GM12801 (cell line): ENCODE data around the gene SRGN.

Experiments used
- TF ChIP-seq, protein P1 (sequence below): IDR thresholded peaks from one replicate; pipeline ENCODE4 v1.5.1; 2011; ENCODE audit warnings: control low read depth; ENCODE audit not compliant: insufficient read length; ENCODE audit errors: extremely low read depth

The SRGN gene

DNA sequence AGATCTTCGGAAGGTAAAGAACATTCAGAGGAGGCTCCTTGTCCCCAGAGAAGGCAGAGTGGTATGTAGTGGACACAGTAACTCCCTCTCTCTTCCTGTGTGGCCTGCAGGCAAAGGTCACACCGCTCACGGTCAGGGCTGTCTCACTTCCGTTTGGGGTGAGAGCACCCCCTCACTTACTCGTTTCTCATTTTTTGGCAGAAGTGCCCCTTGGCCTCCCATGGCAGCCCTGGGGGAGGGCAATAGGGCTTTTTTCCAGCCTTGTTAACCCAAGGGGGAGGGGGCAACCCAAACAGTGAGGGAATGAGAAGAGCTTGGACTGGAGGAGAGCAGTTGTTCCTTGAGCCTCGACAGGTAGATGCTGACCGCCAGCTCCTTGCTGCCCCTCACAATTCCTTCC is 31.8 kb upstream of the SRGN start:
- TF ChIP-seq, protein P1, sequence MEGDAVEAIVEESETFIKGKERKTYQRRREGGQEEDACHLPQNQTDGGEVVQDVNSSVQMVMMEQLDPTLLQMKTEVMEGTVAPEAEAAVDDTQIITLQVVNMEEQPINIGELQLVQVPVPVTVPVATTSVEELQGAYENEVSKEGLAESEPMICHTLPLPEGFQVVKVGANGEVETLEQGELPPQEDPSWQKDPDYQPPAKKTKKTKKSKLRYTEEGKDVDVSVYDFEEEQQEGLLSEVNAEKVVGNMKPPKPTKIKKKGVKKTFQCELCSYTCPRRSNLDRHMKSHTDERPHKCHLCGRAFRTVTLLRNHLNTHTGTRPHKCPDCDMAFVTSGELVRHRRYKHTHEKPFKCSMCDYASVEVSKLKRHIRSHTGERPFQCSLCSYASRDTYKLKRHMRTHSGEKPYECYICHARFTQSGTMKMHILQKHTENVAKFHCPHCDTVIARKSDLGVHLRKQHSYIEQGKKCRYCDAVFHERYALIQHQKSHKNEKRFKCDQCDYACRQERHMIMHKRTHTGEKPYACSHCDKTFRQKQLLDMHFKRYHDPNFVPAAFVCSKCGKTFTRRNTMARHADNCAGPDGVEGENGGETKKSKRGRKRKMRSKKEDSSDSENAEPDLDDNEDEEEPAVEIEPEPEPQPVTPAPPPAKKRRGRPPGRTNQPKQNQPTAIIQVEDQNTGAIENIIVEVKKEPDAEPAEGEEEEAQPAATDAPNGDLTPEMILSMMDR: no peak

DNA sequence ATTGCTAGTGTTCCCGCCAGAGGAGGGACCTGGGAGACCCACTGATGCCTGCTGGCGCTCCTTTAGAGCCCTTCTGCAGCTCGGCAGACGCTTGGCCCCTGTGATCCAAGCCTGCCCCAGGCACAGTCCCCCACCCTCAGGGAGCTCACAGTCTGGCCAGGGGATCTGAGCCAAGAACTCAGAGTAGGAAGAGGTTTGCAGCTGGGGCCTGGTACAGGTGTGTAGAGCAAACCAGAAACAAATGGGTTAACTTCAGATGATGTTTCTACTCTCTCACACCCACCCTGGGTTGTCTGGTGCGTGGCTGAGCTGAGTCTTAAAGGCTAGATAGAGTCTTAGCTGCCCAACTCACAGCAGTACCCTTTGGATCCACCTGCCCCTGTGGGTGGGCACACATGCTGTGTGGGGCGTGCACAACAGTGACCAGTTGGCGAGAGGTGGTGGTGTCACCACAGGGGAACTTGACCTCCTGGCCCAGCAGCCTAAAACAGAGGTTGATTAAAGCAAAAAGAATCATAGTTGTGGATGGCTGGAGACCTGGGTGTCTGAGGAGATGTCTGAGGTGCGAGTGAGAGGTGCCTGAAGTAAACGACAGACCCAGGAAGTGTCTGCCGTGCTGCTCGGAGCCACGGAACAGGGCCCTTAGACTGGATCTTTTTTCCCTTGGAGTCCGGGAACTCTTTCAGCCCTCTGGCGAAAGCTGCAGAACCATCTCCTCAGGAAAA is 31.2 kb upstream of the SRGN start:
- TF ChIP-seq, protein P1: no peak

DNA sequence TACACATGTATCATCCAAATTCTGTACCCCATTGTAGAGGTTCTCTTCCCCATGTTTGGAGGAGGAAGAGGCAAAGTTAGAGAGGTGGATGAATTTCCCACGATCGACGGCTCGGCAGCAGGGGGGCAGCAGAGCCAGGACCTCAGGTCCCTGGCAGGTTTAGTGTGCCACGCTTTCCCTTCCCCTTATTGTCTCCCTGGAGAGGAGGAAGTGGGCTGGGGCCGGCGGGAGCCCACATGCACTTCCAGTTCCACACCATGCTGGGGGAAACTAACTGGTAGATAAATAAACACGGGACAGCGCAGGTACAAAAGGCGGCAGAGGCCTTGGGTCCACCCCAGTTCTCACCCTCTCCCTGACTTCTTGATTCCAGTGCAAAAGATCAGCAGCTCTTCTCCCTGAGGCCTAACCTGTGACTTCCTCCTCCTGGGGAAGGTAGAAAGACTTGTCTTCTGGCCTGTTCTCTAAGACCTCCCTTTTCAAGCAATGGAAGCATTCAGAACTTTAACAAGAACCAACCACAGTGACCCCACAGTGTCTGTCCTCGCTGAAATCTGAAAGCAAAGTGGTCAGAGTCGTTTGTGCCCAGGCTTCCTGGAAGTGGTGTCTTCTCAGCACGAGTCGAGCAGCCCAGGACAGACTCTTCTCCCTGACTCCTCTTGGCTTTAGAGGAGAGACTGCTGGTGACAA is 30.5 kb upstream of the SRGN start:
- TF ChIP-seq, protein P1: no peak

DNA sequence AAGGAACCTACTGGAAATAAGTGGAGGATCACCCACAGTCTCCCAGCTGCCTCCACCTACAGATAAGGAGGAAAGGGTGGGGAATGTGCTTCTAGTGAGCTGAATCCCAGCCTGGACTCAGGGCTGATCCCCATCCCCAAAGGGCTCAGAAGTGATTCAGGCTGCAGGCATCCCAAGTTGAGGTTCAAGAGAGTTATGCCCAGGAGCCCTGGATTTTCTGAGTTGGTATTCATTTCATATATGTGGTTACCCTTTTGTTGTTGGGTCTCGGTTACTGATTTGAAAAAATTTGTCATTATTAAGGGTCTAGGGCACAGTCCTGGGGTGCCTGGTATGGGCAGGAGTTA is 30.0 kb upstream of the SRGN start:
- TF ChIP-seq, protein P1: no peak

DNA sequence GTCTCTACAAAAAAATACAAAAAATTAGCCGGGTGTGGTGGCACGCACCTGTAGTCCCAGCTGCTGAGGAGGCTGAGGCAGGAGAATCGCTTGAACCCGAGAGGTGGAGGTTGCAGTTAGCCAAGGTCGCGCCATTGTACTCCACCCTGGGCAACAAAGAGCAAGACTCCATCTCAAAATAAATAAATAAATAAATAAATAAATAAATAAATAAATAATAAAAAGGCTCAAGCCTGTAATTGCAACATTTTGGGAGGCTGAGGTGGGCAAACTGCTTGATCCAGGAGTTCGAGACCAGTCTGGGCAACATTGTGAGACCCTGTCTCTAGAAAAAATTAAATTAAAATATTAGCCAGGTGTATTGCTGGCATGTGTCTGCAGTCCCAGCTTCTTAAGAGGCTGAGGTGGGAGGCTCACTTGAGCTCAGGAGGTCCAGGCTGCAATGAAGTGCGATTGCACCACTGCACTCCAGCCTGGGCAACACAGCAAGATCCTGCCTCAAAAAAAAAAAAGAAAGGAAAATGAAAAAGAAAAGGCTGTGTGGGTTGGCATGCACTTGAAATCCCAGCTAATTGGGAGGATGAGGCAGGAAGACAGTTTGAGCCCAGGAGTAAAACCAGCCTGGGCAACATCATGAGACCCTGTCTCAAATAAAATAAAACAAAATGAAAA is 27.6 kb upstream of the SRGN start:
- TF ChIP-seq, protein P1: no peak

DNA sequence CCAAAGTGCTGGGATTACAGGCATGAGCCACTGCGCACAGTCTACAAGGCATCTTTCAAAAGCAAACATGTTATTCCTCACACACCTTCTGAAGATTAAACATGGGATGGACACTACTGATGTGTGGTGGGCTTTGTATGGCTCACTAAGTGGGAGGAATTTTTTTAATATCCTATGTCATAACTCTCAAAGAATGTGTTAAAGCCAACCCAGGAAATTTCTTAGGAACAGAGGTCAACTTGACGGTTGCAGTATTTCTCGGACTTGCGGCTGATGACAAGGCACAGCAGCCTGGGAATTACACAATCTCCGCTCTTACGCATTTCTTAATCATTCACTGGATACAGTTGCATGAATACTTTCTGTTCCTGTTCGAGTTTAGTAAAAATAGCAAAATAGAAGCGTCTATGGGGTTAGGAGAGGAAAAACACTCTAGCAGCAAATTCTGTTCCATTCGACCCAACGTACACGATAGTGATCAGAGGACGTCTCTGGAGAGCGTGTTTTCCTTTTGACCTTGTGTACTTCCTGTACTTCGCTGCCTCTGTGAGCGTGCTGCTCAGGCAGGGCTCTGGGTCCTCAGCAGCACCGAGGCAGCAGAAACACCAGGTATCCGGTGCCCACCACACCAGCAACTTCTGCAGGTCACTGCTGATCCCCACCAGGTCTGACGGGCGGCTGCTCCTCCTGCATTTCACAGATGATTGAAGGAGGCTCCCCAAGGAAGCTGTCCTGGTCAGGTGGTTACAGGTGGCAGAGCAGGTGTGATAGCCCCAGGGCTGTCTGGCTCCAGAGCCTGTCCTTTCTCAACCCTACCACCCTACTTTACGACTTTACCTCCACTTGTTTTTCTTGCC is 26.4 kb upstream of the SRGN start:
- TF ChIP-seq, protein P1: no peak

DNA sequence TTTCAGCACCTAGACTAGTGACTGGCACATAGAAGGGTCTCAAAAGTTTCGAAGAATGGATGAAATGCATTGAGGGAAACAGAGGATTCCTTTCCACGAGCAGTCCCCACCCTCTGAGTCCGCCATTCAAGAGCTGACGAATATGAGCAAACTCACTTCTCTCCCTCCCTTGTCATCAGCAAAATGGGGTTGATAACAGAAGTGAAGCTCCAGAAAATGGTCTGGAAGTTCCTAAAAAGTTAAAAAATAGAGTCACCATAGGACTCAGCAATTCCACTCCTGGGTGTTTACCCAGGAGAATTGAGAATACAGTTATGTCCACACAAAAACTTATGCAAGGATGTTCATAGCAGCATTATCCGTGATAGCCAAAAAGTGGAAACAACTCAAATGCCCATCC is 25.0 kb upstream of the SRGN start:
- TF ChIP-seq, protein P1: no peak
